ENCODE results near the gene CATSPER3.
"Not testable (repeated sequence)": the region's sequence is repeated elsewhere in the genome, so short reads cannot be mapped to it uniquely, and the experiment has no call there.

The CATSPER3 gene

GRCh38 chr5:134979416-134979815, 11.7 kb downstream of the CATSPER3 start:
- no peaks in the 10 kb centered on the region for H3K9me2 ChIP-seq (replicated peaks; ENCODE audit: low read depth, low read length)
- H3F3A ChIP-seq (ENCODE audit: low read depth) = no peaks in the 10 kb centered on the region
- no peak overlapping the region for H3K4me2 ChIP-seq (ENCODE audit: low read depth, low read length, poor library complexity, severe bottlenecking)
- no peaks in the 10 kb centered on the region for H3K36me3 ChIP-seq (ENCODE audit: insufficient read depth, low read length)
- H3K79me2 ChIP-seq (ENCODE audit: insufficient read depth, low read length) = no peaks in the 10 kb centered on the region
- no peaks in the 10 kb centered on the region for H3K27me3 ChIP-seq (ENCODE audit: insufficient read depth, low read length, poor library complexity, severe bottlenecking)
- H2AFZ ChIP-seq (ENCODE audit: low read length) = no peak overlapping the region
- H3K4me3 ChIP-seq (ENCODE audit: low read length, poor library complexity, severe bottlenecking) = no peak overlapping the region
- H3K9ac ChIP-seq (ENCODE audit: low read depth, low read length, poor library complexity, severe bottlenecking) = no peak overlapping the region
- no peaks in the 10 kb centered on the region for H3K9me3 ChIP-seq (ENCODE audit: insufficient read depth, low read depth, low read length)
- TF ChIP-seq EZH2phosphoT487 (IDR thresholded peaks at IDR 0.05; ENCODE audit: borderline replicate concordance) (no peak), CTCF (conservative IDR thresholded peaks at IDR 0.05; ENCODE audit: low read length) (no peak)
- H4K20me1 ChIP-seq (ENCODE audit: insufficient read depth, low read length, poor library complexity, severe bottlenecking) = no peaks in the 10 kb centered on the region
- no peaks in the 10 kb centered on the region for H3K4me1 ChIP-seq (ENCODE audit: insufficient read depth, low read length, poor library complexity, severe bottlenecking)

GRCh38 chr5:134982230-134982629, 14.5 kb downstream of the CATSPER3 start:
- no peak overlapping the region for H3K4me2 ChIP-seq (ENCODE audit: low read depth, low read length, poor library complexity, severe bottlenecking)
- no peaks in the 10 kb centered on the region for H3K9me2 ChIP-seq (replicated peaks; ENCODE audit: low read depth, low read length)
- H4K20me1 ChIP-seq (ENCODE audit: insufficient read depth, low read length, poor library complexity, severe bottlenecking) = no peaks in the 10 kb centered on the region
- no peaks in the 10 kb centered on the region for H3F3A ChIP-seq (ENCODE audit: low read depth)
- H3K9ac ChIP-seq (ENCODE audit: low read depth, low read length, poor library complexity, severe bottlenecking) = no peak overlapping the region
- no peaks in the 10 kb centered on the region for H3K79me2 ChIP-seq (ENCODE audit: insufficient read depth, low read length)
- no peaks in the 10 kb centered on the region for H3K27me3 ChIP-seq (ENCODE audit: insufficient read depth, low read length, poor library complexity, severe bottlenecking)
- H2AFZ ChIP-seq (ENCODE audit: low read length) = no peak overlapping the region
- H3K36me3 ChIP-seq (ENCODE audit: insufficient read depth, low read length) = no peaks in the 10 kb centered on the region
- H3K4me1 ChIP-seq (ENCODE audit: insufficient read depth, low read length, poor library complexity, severe bottlenecking) = no peaks in the 10 kb centered on the region
- no peak overlapping the region for H3K4me3 ChIP-seq (ENCODE audit: low read length, poor library complexity, severe bottlenecking)
- no peaks in the 10 kb centered on the region for H3K9me3 ChIP-seq (ENCODE audit: insufficient read depth, low read depth, low read length)
- no peak for TF ChIP-seq CTCF (conservative IDR thresholded peaks at IDR 0.05; ENCODE audit: low read length)
- TF ChIP-seq EZH2phosphoT487 (IDR thresholded peaks at IDR 0.05; ENCODE audit: borderline replicate concordance) = no peak

GRCh38 chr5:134989266-134989830, 21.6 kb downstream of the CATSPER3 start:
- Histone ChIP-seq H3K9me3 (ENCODE audit: insufficient read depth, low read depth, low read length) (no peaks in the 10 kb centered on the region), H3K4me2 (ENCODE audit: low read depth, low read length, poor library complexity, severe bottlenecking) (no peak overlapping the region), H3K79me2 (ENCODE audit: insufficient read depth, low read length) (no peaks in the 10 kb centered on the region), H3K36me3 (ENCODE audit: insufficient read depth, low read length) (no peaks in the 10 kb centered on the region), H3K9me2 (replicated peaks; ENCODE audit: low read depth, low read length) (no peaks in the 10 kb centered on the region), H3K4me1 (ENCODE audit: insufficient read depth, low read length, poor library complexity, severe bottlenecking) (no peaks in the 10 kb centered on the region), H4K20me1 (ENCODE audit: insufficient read depth, low read length, poor library complexity, severe bottlenecking) (no peaks in the 10 kb centered on the region), H3K4me3 (ENCODE audit: low read length, poor library complexity, severe bottlenecking) (no peak overlapping the region), H2AFZ (ENCODE audit: low read length) (no peak overlapping the region), H3K27me3 (ENCODE audit: insufficient read depth, low read length, poor library complexity, severe bottlenecking) (no peaks in the 10 kb centered on the region), H3F3A (ENCODE audit: low read depth) (no peaks in the 10 kb centered on the region), H3K9ac (ENCODE audit: low read depth, low read length, poor library complexity, severe bottlenecking) (no peak overlapping the region)
- no peak for TF ChIP-seq CTCF (conservative IDR thresholded peaks at IDR 0.05; ENCODE audit: low read length)

- H3K4me1 ChIP-seq (ENCODE audit: insufficient read depth, low read length, poor library complexity, severe bottlenecking); H3K9me2 ChIP-seq (replicated peaks; ENCODE audit: low read depth, low read length); H3K36me3 ChIP-seq (ENCODE audit: insufficient read depth, low read length); H3K4me2 ChIP-seq (ENCODE audit: low read depth, low read length, poor library complexity, severe bottlenecking); H3K9ac ChIP-seq (ENCODE audit: low read depth, low read length, poor library complexity, severe bottlenecking); H3K79me2 ChIP-seq (ENCODE audit: insufficient read depth, low read length); H3K9me3 ChIP-seq (ENCODE audit: insufficient read depth, low read depth, low read length); H2AFZ ChIP-seq (ENCODE audit: low read length); H4K20me1 ChIP-seq (ENCODE audit: insufficient read depth, low read length, poor library complexity, severe bottlenecking); H3F3A ChIP-seq (ENCODE audit: low read depth); H3K4me3 ChIP-seq (ENCODE audit: low read length, poor library complexity, severe bottlenecking); H3K27me3 ChIP-seq (ENCODE audit: insufficient read depth, low read length, poor library complexity, severe bottlenecking): not testable (repeated sequence)
Measured at GRCh38 chr5:134990183-134990582, 22.5 kb downstream of the CATSPER3 start.

Measured in Loucy (cell line).